ENCODE data around the gene UBR1.
"Not testable (repeated sequence)": the region's sequence is repeated elsewhere in the genome, so short reads cannot be mapped to it uniquely, and the experiment has no call there.

The UBR1 gene

DNA sequence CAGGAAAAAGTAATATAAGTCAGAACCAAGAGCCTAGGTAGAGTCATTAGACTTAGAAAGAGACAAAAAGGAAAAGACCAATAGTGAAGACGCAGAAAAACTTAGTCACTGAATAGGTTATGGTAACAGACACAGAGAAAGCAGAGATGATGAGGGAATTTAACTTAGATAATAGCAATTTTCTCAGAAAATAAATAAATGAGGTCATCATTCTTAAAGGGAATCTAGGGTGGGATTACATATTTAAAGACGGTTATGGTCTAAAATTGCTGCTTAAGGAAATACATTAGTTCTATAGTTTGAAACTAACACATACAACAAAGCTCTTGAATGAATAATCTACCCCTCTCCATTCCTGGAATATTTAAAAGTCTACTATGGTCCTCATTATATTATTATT is 59.4 kb downstream of the UBR1 start:
- DNase-seq, result no peak

DNA sequence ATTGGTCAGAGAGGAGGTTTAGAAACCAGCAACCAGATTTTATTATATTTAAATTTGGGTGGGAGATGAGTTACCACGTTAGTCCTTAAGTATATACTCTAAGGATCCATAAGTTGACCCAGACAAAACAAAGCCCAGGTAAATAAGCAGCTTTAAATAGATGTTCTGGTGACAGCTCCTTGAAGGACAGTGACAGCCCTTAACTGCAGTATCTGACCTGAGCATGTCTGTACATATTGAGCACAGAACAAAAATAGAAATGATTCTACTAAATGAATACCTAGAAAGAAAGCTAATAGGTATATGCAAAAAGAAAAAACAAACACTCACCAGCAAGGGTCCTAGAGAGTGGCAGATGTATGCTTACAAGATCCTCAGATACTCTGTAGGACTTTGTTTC is 63.0 kb downstream of the UBR1 start:
- no peak for DNase-seq

DNA sequence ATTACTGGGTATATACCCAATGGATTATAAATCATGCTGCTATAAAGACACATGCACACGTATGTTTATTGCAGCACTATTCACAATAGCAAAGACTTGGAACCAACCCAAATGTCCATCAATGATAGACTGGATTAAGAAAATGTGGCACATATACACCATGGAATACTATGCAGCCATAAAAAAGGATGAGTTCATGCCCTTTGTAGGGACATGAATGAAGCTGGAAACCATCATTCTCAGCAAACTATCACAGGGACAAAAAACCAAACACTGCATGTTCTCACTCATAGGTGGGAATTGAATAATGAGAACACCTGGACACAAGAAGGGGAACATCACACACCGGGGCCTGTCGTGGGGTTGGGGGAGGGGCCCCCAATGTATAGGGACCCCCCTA is 64.8 kb downstream of the UBR1 start:
- DNase-seq, result not testable (repeated sequence)

DNA sequence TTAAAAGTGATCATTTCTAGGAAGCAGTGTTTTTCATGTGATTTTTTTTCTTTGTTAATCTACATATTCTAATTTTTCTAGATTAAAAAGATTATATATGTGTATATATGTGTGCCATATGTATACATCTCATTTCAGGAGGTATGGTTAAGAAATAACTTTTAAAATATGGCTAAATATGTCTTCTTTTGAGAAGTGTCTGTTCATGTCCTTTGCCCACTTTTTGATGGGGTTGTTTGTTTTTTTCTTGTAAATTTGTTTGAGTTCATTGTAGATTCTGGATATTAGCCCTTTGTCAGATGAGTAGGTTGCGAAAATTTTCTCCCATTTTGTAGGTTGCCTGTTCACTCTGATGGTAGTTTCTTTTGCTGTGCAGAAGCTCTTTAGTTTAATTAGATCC is 70.6 kb downstream of the UBR1 start:
- DNase-seq, result not testable (repeated sequence)

DNA sequence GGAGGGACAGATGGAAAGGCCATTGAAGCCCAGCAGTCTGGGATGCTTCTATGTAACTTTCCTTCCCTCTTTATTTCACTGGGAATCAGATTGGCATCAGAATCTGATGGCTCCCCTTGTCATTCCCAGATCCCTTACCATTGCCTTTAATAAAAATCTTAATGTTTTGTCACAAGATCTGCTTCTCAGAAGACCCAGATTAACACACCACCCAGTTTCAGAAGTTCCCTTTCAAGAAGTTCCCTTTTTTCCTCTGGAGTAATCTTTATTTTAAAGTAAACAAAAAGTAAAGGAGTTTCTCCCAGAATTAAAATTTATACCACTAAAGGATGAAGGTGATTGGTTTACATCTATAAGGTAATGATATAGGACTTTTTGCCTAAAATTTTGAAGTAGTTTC is 76.4 kb downstream of the UBR1 start:
- DNase-seq, result no peak

DNA sequence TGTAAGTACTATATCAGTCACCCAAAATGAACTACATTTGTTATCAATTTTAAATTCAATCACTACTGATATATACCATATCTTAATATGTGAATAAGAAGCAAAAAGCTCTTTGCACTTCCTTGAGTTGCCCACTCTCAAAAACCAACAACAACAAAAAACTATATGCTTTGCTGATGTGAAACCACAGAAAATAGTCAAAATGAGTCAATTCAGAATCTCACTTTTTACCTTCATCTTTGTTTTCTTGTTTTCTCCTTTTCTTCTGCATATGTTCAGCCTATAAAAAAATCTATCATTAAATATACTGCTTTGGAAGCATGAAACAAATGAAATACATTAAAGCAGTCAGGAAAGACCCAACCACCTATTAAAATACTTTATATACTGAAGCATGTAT is 80.7 kb downstream of the UBR1 start:
- no peak for DNase-seq

DNA sequence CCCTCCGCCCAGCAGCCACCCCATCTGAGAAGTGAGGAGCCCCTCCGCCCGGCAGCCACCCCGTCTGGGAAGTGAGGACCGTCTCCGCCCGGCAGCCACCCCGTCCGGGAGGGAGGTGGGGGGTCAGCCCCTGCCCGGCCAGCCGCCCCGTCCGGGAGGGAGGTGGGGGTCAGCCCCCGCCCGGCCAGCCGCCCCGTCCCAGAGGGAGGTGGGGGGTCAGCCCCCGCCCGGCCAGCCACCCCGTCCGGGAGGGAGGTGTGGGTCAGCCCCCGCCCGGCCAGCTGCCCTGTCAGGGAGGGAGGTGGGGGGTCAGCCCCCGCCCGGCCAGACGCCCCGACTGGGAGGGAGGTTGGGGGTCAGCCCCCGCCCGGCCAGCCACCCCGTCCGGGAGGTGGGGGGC is 91.2 kb downstream of the UBR1 start:
- not testable (repeated sequence) for DNase-seq

DNA sequence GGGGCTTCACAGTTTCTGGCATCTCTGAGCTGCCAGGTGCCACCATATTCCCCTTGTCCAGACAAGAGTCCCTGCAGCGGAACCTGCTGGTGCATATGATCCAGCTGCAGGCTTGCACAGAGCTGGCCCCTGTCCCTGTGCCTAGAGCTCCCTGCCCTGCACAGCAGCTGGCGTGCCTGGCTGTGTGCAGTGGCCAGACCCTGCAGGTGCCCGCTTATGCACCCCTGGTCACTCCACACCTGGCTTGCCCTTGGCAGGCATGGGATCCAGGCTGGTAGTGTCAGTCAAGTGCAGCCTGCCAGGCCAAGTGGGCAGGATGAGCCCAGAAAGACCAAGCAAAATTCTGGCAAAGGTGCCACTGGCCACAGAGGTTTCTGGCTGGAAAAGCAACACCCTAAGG is 96.6 kb downstream of the UBR1 start:
- DNase-seq, result no peak

DNA sequence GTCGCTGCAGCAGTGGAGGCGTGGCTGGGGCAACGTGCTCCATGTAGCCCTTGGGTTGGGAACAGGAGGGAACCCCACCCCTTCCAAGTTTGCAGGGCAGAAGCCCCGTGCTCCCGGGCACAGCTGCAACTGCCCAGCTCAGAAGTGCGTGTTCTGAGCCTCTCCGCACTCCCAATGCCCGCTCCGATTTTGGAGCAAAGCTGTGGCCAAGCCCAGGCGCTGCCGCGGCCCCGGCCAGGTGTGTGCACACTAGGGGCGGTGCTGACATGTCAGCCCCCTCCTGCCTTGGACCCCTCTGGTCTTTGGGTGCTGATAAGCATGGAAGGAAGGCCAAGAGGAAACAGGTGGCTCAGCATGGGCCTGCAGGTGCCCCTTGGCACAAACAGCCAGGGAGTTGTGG is 97.7 kb downstream of the UBR1 start:
- no peak for DNase-seq

DNA sequence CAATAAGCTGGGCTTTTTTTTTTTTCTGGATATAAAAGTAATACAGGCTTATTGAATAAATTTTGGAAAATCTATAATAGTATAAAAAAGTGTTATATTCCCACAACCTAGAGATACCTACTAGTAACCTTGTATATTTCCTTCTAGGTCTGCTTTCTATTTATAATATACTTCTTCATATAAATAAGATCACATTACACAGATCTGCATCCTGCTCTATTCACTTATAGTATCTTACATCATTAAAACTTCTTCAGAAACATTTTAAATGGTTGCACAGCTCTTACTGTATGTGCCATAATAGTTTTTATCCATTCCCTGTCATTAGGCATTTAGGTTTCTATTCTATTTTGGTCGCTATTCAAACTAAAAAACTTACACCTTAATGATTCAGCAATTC is 98.3 kb downstream of the UBR1 start:
- DNase-seq, result no peak

DNA sequence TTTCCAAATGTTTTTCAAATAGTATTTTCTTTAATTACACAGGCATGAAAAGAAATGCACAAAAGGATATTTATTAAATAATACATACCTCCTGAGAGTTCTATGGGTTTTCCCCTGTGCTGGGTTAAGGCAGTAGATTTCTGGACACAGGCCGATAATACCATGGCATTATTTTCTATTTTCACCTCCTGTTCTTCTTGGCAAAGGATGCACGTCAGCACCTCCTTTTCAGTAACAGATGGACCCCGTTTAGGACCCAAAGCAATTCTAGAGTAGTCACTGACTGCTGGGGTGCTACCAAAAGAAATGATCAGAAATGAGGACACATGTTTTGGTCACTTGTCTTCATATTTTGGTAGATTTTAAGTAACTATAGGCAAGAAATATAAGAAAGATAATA is 98.8 kb downstream of the UBR1 start:
- no peak for DNase-seq

DNA sequence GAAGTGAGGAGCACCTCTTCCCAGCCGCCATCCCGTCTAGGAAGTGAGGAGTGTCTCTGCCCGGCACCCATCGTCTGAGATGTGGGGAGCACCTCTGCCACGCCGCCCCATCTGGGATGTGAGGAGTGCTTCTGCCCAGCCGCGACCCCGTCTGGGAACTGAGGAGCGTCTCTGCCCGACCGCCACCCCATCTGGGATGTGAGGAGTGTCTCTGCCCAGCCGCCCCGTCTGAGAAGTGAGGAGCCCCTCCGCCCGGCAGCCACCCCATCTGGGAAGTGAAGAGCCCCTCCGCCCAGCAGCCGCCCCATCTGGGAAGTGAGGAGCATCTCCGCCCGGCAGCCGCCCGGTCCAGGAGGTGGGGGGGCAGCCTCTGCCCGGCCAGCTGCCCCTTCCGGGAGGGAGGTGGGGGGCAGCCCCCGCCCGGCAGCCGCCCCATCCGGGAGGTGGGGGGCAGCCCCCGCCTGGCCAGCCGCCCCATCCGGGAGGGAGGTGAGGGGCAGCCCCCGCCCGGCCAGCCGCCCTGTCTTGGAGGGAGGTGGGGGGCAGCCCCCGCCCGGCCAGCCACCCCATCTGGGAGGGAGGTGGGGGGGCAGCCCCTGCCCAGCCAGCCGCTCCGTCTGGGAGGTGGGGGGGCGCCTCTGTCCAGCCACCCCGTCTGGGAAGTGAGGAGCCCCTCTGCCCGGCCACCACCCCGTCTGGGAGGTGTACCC is 100.8 kb downstream of the UBR1 start:
- DNase-seq, result not testable (repeated sequence)

DNA sequence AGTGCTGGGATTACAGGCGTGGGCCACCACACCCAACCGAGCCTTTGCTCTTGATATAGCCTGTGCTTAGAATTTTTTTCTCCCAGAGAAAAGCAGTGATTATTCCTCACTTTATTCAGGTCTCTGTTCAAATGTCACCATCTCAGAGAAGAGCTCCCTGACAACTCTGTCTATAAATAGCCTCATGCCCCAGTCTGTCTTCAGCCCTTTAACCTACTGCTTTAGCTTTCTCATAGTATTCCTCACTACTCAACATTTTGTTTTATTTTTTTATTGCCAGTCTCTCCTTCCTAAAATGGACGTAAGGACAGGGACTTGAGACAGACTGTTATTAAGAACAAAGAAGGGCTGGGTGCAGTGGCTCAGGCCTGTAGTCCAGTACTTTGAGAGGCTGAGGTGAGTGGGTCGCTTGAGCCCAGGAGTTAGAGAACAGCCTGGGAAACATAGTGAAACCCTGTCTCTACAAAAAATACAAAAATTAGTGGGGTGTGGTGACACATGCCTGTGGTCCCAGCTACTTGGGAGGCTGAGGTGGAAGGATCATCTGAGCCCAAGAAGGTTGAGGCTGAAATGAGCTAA is 106.5 kb downstream of the UBR1 start:
- DNase-seq, result no peak

DNA sequence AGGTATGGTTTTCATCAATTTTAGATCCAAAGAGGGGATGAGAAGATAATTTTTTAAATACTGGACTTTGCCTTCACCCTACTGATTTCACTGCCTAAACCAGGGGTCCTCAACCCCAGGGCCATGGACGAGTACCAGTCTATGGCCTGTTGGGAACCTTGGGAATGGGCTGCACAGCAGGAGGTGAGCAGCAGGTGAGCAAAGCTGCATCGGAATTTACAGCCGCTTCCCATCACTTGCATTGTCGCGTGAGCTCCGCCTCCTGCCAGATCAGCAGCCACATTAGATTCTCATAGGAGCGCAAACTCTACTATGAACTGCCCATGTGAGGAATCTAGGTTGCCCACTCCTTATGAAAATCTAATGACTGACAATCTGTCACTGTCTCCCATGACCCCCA is 109.0 kb downstream of the UBR1 start:
- no peak for DNase-seq

DNA sequence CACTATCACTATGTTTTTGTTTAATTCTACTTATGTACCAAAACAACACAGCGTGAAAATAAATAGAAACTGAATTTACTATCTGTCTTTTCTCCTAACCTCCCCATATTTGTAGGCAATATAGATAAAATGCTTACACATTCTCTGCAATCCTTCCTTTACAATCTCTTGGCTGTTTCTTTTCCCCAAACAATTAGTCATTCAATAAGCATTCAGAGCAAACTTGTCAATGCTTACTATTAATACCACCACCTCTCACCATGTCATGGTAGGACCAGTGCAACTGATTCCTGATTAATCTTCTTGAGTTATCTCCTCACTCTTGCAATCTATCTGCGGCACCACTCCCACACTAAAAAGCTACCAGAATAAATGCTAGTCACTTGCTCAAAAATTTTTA is 111.3 kb downstream of the UBR1 start:
- DNase-seq, result peak; percentile 69

DNA sequence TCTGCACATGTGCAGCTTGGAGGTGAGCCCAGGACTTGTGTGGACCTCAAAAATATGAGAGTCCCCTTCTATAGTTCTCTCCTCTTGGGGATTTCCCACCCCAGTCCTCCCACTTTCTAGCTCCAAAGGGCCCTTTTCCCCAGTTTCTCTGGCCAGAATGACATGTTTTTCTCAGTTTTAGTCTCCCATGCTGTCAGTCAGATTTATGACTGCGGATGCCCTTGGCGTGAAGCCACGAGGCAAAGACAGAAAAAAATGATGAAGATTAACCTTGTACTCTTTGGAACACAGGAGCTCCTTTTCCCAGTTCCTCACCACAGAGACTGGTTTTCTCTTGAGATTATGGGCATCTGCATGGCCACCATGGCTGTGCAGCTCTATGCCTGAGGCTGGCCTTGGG is 113.2 kb downstream of the UBR1 start:
- DNase-seq, result peak; percentile 8

DNA sequence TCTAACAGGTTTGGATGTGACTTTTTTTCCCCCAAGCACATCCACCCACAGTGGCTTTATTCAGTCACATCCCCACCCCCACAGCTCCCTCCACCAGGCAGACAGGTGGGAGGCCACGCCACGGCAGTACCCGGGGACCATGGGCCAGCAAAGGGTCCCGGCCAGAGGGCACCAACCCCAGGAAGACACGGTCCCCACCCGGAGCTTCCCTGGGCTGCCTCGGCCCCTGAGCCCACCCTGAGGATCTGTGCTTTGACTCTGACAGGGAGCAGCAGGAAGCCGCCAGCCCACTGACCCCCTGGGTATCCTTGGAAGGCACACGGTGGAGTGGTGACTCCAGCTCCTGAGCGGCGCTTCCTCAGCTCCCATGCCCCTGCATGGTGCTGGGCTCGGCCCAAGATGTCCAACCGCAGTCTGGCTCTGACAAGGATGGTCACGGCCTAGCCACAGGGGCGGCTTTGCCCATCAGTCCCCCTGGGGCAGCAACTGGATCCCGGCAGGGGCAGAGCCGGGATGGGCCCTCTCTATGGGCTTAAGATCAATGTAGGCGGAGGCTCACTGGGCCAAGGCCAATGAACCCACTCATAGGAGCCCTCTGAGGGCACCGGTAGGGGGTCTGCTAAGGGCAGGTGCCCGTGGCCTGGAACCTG is 119.0 kb downstream of the UBR1 start:
- no peak for DNase-seq

DNA sequence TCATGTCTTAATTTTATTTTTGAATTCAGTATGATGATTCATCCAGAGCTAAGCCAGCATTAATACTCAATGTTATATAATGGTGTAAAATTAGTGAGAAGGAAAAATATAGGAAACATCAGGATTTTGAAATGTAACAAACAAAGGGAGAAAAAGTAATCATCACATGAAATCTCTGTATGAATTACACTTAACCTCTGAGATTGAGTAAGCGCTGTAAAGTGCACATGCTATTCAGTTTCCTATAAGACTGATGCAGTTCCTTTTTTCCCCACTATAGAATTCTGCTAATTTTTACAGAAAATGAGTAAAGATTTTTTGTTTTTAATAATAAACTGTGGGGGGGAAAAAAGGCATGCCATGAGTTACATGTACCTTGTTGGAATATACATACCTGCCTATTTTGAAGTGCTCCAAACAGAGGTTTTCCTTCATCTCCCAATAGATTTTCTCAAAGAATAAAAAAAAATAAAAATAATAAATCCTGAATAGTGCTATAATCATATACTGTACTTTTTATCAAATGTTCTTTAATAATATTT is 121.3 kb downstream of the UBR1 start:
- no peak for DNase-seq

DNA sequence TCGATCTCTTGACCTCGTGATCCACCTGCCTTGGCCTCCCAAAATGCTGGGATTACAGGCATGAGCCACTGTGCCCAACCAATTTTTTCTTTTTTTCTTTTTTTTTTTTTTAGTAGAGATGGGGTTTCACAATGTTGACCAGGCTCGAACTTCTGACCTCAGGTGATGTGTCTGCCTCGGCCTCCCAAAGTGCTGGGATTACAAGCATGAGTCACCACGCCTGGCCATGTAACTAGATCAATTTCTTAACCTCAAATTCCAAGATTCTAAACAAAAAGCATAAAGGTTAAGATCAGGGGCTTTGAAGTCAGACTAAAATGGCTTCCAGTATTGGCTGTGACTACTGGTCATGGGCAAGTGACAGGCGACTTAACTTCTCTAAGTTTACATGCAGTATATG is 126.7 kb downstream of the UBR1 start:
- DNase-seq, result peak; percentile 2

DNA sequence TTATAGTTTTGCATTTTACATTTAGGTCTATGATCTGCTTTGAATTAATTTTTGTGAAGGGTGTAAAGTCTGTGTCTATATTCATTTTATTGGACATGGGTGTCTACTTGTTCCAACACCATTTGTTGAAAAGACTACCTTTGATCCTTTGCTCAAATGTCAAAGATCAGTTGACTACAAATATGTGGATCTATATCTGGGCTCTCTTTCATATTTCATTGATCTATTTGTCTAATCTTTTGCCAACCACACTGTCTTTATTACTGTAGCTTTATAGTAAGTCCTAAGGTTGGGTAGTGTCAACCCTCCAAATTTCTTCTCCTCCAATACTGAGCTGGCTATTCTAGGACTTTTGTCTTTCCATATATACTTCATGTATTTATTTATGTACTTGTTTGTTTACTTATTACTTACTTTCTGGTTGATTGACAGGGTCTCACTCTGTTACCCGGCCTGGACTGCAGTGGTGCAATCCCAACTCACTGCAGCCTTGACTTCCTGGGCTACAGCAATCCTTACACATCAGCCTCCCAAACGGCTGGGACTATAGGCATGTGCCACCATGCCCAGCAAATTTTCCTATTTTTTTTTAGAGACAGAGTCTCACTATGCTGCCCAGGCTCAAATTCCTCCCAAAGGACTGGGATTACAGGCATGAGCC is 131.5 kb downstream of the UBR1 start:
- DNase-seq, result no peak

DNA sequence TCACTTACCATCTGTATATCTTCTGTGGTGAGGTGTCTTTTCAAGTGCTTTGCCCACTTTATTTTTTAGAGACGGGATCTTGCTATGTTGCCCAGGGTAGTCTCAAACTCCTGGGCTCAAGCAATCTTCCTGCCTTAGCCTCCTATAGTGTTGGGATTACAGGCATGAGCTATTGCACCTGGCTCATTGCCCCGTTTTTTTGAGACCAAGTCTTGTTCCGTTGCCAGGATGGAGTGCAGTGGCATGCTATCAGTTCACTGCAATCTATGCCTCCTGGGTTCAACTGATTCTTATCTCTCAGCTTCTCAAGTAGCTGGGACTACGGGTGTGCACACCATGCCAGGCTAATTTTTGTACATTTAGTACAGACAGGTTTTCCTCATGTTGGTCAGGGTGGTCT is 132.7 kb downstream of the UBR1 start:
- DNase-seq, result no peak

DNA sequence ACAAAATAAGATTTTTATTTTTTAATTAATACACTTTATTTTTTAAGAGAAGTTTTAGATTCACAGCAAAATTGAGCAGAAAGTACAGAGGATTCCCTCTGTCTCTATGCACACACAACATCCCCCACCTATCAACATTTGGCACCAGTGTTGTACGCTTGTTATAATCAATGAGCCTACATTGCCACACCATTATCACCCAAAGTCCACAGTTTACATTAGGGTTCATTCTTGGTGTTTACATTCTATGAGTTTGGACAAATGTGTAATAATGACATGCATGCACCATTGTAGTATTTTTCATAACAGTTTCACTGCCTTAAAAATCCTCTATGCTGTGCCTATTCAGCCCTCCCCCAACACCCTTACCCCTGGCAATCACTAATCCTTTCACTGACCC is 134.0 kb downstream of the UBR1 start:
- no peak for DNase-seq

DNA sequence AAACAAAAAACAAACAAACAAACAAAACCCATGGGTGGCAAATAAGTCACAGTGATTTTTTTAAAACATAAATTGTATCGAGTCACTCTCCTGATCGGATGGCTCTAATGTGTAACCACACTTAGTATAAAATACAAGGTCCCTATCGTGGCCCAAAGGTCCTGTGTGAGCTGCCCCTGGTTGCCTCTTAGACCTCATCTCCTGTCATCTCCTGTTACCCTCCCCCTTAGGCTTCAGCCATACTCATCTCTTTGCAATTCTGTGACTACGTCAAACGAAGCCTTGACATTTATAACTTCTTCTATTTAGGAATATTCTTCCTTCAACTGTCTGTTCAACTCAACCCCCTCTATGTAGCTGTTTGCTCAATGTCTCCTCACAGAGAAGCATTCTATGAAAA is 141.4 kb downstream of the UBR1 start:
- no peak for DNase-seq

DNA sequence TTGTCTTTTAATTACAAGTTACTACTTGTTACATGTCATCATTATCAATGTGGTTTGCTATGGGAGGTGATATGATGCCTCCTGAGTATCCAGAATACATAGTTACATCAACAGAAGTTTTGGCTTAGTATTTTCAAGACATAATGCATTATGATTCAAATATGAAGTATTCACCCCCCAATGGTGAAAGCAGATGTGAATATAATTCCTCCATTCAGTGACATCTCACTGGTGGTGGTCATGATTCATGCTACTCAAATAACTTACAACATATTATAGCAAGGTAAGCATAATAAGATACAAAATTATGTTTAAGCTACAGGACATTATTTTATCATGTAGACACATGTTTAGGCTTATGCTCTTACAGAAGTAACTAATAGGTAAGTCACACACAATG is 150.3 kb downstream of the UBR1 start:
- DNase-seq, result peak; percentile 78

Data from fibroblast of skin of right quadriceps (primary cell).